HEK293 (cell line): ENCODE results near the gene CSK.

Source experiments
- CTCF ChIP-seq: fragments of 450-650 bp; formaldehyde crosslinking; IDR thresholded peaks from 2 replicates; pipeline ENCODE4 v1.5.1; 2016; ENCODE audit warnings: missing biosample characterization, missing genetic modification characterization
- KLF9 ChIP-seq: fragments of 450-650 bp; formaldehyde crosslinking; IDR thresholded peaks from 2 replicates; pipeline ENCODE4 v1.5.1; 2016; ENCODE audit warnings: missing biosample characterization, missing genetic modification characterization, low read depth
- MYNN ChIP-seq: fragments of 450-650 bp; formaldehyde crosslinking; IDR thresholded peaks from 2 replicates; pipeline ENCODE4 v1.5.1; 2016; ENCODE audit warnings: missing biosample characterization, missing genetic modification characterization, borderline replicate concordance
- PRDM4 ChIP-seq: fragments of 450-650 bp; formaldehyde crosslinking; IDR thresholded peaks from 2 replicates; pipeline ENCODE4 v1.5.1; 2017; ENCODE audit warnings: missing biosample characterization, missing genetic modification characterization
- TCF7L2 ChIP-seq: IDR thresholded peaks from 2 replicates; pipeline ENCODE4 v1.6.1; 2011; ENCODE audit warnings: low read depth, mild to moderate bottlenecking, inconsistent platforms, low read length, moderate library complexity, borderline replicate concordance
- WT1 ChIP-seq: fragments of 450-650 bp; formaldehyde crosslinking; IDR thresholded peaks from 2 replicates; pipeline ENCODE4 v1.5.1; 2016; ENCODE audit warnings: missing biosample characterization, missing genetic modification characterization
- ZFP41 ChIP-seq: fragments of 450-650 bp; formaldehyde crosslinking; IDR thresholded peaks from 2 replicates; pipeline ENCODE4 v1.5.1; 2016; ENCODE audit warnings: missing biosample characterization, missing genetic modification characterization, borderline replicate concordance
- ZNF23 ChIP-seq: fragments of 450-650 bp; formaldehyde crosslinking; IDR thresholded peaks from 2 replicates; pipeline ENCODE4 v1.5.1; 2016; ENCODE audit warnings: missing biosample characterization, missing genetic modification characterization, borderline replicate concordance
- ZNF274 ChIP-seq, 2 experiments: fragments of 200-500 bp in 1 of 2; fragments of 450-650 bp in 1 of 2; sonication (Bioruptor generic) in 1 of 2; formaldehyde crosslinking in 1 of 2; IDR thresholded peaks; 2 replicates each; pipeline versions ENCODE4 v1.5.1 to v1.6.1; 2014 to 2016; ENCODE audit warnings: borderline replicate concordance in 1 of 2, inconsistent platforms in 1 of 2, low read length in 1 of 2, missing biosample characterization in 1 of 2, missing genetic modification characterization in 1 of 2
- ZNF768 ChIP-seq: fragments of 450-650 bp; formaldehyde crosslinking; IDR thresholded peaks from 2 replicates; pipeline ENCODE4 v1.5.1; 2018; ENCODE audit warnings: missing biosample characterization, mild to moderate bottlenecking, missing genetic modification characterization
- ZSCAN18 ChIP-seq: fragments of 450-650 bp; formaldehyde crosslinking; IDR thresholded peaks from 2 replicates; pipeline ENCODE4 v1.5.1; 2016; ENCODE audit warnings: missing biosample characterization, missing genetic modification characterization
- ZSCAN30 ChIP-seq: fragments of 450-650 bp; IDR thresholded peaks from 2 replicates; pipeline ENCODE4 v1.5.1; 2018; ENCODE audit warnings: missing biosample characterization, mild to moderate bottlenecking, missing genetic modification characterization, moderate library complexity
- TF ChIP-seq, protein P1 (sequence below): fragments of 450-650 bp; formaldehyde crosslinking; IDR thresholded peaks from 2 replicates; pipeline ENCODE4 v1.5.1; 2016; ENCODE audit warnings: missing biosample characterization, missing genetic modification characterization

GRCh38 chr15:74821790-74822158, 39.9 kb downstream of the CSK start:
- TF ChIP-seq PRDM4 (tag by site-specific recombination) (no peak), CTCF (tag by site-specific recombination) (no peak), MYNN (tag by site-specific recombination) (no peak), ZNF23 (tag by site-specific recombination) (no peak), ZSCAN18 (tag by site-specific recombination) (no peak), WT1 (tag by site-specific recombination) (no peak), TCF7L2 (no peak), ZNF768 (tag by site-specific recombination) (no peak), ZFP41 (no peak), ZSCAN30 (no peak), KLF9 (tag by site-specific recombination) (no peak), ZNF274 (IDR thresholded peaks at IDR 0.05; ENCODE audit: low read length) (no peak), ZNF274 (tag by site-specific recombination; IDR thresholded peaks at IDR 0.05; ENCODE audit: borderline replicate concordance) (no peak)
- TF ChIP-seq, protein P1, sequence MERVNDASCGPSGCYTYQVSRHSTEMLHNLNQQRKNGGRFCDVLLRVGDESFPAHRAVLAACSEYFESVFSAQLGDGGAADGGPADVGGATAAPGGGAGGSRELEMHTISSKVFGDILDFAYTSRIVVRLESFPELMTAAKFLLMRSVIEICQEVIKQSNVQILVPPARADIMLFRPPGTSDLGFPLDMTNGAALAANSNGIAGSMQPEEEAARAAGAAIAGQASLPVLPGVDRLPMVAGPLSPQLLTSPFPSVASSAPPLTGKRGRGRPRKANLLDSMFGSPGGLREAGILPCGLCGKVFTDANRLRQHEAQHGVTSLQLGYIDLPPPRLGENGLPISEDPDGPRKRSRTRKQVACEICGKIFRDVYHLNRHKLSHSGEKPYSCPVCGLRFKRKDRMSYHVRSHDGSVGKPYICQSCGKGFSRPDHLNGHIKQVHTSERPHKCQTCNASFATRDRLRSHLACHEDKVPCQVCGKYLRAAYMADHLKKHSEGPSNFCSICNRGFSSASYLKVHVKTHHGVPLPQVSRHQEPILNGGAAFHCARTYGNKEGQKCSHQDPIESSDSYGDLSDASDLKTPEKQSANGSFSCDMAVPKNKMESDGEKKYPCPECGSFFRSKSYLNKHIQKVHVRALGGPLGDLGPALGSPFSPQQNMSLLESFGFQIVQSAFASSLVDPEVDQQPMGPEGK (tag by site-specific recombination): no peak
